GM18951 (cell line): ENCODE measurements around the gene EN2.
"Not testable (repeated sequence)": the region's sequence is repeated elsewhere in the genome, so short reads cannot be mapped to it uniquely, and the experiment has no call there.

Experiments
- POLR2A ChIP-seq: IDR thresholded peaks from 4 replicates; pipeline ENCODE4 v1.6.1; 2011; ENCODE audit warnings: mild to moderate bottlenecking; ENCODE audit not compliant: insufficient read length, insufficient read depth; ENCODE audit errors: extremely low read depth
- in situ Hi-C: fragments of 300-500 bp; cut with MboI; formaldehyde crosslinking; loops from one replicate; pipeline ENCODE4 v1.12.0; 2022; ENCODE audit warnings: low sequenced_read_pairs, mixed read lengths, inconsistent platforms; ENCODE audit not compliant: unreplicated experiment

Gene EN2

DNA sequence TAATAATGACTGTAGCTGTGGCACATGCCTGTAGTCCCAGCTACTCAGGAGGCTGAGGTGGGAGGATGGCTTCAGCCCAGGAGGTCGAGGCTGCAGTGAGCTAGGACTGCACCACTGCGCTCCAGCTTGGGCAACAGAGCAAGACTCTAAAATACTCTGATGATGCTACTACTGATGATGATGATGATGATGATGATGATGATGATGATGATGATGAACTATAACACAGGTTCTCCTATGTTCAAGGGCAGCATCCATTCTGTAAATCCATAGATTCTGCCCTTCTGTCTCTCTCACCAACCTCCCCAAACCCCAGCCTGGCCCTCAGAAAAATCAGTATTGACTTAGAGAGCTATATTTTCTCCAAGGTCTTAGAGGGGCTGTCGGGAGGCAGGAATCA is 22.8 kb upstream of the EN2 start:
- in situ Hi-C loops, result no loop called here
- no peak for TF ChIP-seq POLR2A

- in situ Hi-C loops, result no loop called here
These were observed 20.1 kb upstream of the EN2 start for GRCh38 chr7:155437836-155438235.

DNA sequence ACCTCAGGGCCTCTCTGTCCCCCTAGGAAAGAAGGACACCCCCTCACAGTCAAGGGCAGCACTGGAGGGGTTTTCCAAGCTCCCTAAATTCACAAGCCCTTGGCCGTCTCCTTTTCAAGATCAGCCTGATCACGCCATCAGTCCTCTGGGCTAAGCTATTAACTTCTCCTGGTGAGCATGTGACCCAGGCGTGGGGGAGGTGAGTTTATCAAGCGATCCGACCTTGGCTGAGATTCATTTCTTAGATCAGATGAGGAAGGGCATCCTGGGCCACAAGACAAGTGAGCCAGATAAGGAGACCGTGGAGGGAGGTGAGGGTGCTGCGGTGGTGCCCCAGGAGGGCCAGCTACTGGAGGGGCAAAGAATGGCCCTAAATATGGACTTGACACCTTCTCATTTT is 19.2 kb upstream of the EN2 start:
- in situ Hi-C loops, result no loop called here
- no peak for TF ChIP-seq POLR2A

More at GRCh38 chr7:155437836-155438235, 20.1 kb upstream of the EN2 start:
- TF ChIP-seq POLR2A, result no peak

DNA sequence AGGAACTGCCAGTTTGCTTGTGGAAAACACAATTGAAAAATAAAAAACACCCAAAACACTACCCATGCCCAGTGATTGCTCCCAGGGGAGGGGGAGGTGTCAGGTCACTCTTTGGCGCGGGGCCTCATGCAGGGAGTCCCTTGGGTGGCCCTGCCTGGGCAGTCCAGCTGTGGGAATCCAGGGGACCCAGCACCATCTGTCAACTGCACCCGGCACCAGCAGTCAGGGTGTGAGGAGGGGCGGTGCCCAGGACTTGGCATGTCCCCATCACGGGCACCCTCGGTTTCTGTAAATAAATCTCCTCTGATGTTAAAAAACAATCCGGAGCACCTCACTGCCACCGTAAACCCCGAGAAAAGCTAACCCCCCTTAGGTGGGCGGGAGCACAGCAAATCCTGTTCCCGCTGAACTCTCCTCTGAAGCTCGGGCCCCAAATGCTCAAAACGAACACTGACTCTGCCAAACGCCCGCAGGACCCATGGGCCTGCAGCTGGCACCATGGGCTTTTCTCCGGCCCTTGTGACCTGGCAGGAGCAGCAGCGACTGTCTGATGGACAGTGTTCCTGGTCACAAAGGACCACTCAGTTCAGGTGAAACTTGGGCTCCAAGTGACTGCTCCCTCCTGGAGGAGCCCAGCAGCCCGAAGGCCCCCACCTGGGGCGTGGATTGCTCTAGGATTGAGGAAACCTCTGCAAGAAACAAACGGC is 18.5 kb upstream of the EN2 start:
- TF ChIP-seq POLR2A, result no peak
- in situ Hi-C loops, result no loop called here

GRCh38 chr7:155440018-155440410 is 17.9 kb upstream of the EN2 start:
- in situ Hi-C loops, result no loop called here
- no peak for TF ChIP-seq POLR2A

GRCh38 chr7:155441856-155442255 is 16.1 kb upstream of the EN2 start:
- TF ChIP-seq POLR2A, result no peak
- in situ Hi-C loops, result no loop called here

- no peak for TF ChIP-seq POLR2A
- in situ Hi-C loops, result no loop called here
These were observed 13.2 kb upstream of the EN2 start for GRCh38 chr7:155444746-155445145.

GRCh38 chr7:155445606-155446005 is 12.3 kb upstream of the EN2 start:
- in situ Hi-C loops, result not testable (repeated sequence)

- no peak for TF ChIP-seq POLR2A
- in situ Hi-C loops, result no loop called here
These were observed 10.3 kb upstream of the EN2 start for GRCh38 chr7:155447603-155448002.

DNA sequence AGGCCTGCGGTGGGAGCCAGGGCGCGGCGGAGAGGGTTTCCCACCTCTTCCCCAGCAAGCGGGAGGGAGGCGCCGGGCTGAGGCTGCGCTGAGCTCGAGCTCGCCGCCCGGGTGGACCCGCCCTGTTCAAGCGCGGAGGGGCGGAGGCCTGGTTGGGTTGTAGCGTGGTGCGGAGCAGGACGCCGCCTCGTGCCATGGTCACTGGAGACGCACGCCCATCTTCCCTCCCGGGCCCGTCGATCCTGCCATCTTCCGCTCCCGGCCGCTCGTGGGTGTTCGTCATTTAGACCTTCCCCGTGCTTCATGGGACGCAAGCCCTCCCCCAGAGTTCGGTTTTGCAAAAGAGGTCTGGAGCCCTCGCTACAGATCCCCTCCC is 9.3 kb upstream of the EN2 start:
- TF ChIP-seq POLR2A, result no peak
- in situ Hi-C loops, result no loop called here

DNA sequence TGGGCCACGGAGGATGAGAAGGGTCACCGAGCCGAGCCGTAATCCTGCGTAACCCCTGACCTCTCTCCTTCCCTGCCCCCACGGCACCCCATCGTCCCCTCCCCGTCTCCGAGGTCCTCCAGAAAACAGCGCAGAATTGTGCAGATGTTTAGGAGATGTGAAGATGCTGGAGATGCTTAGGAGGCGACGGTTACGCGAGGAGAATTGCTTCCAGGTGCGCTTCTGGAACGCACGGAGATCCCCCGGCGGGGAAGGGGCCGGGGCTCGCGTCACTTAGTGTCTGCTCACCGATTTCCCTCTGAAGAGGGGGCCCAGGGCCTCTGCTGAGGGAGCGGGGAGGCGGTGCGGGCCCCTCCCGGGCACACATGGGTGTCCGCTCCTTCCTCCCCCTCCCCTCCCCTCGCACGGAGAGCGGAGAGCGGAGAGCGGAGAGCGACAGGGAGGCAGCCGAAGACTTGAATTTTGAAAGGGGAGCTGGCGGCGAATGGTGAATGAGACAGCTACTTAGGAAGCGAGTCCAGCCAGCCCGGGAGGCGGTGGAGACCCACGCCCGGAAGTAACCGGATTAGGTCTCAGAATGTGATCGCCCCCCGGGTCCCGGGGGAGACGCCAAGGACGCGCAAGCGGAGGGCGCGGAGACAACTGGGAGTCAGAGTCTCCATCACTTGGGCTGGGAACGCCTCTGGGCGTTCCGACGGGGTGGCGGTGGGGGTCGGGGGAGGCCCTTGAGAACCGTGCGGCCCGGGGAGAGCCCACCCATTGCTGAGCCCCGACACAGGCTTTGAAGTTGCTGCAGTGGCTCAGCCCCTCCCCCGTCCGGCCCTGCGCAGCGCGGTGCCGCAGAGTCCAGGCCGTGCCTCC is 8.7 kb upstream of the EN2 start:
- in situ Hi-C loops, result no loop called here
- no peak for TF ChIP-seq POLR2A

- in situ Hi-C loops, result loop anchor here (10.0 kb wide), 1 partner anchor 55 kb away; no protein-coding TSS in a partner anchor
- no peak for TF ChIP-seq POLR2A
These were observed 7.9 kb upstream of the EN2 start for GRCh38 chr7:155449869-155450557.

GRCh38 chr7:155450558-155450969 is 7.4 kb upstream of the EN2 start:
- in situ Hi-C loops, result loop anchor here (10.0 kb wide), 1 partner anchor 54 kb away; no protein-coding TSS in a partner anchor
- no peak for TF ChIP-seq POLR2A
